ENCODE data around the gene EFCAB6. TPM values are rescaled to one million over a fixed set of nuclear protein-coding genes. Genes with fewer than 3 reads are reported as not detected.

EFCAB6 gene
- total RNA-seq, 2 experiments from 2014 or later, result 0.26 to 0.39 TPM

GRCh38 chr22:43777286-43777685 is 34.8 kb downstream of the EFCAB6 start:
- Mint-ChIP-seq H3K36me3 (ENCODE audit: low read depth) (no peaks in the 10 kb centered on the region), H3K27me3 (ENCODE audit: low read depth) (no peaks in the 10 kb centered on the region), H3K27ac (no peak overlapping the region), H3K9me3 (ENCODE audit: insufficient read depth) (no peaks in the 10 kb centered on the region), H3K4me3 (no peak overlapping the region), H3K4me1 (ENCODE audit: low read depth) (no peaks in the 10 kb centered on the region)
- ChIA-PET POLR2A (no interaction called here), CTCF (no interaction called here)
- ATAC-seq, result no peak
- DNase-seq, result no peak

- Mint-ChIP-seq H3K36me3 (ENCODE audit: low read depth) (no peaks in the 10 kb centered on the region), H3K4me3 (no peak overlapping the region), H3K27ac (no peak overlapping the region), H3K9me3 (ENCODE audit: insufficient read depth) (no peaks in the 10 kb centered on the region), H3K27me3 (ENCODE audit: low read depth) (no peaks in the 10 kb centered on the region), H3K4me1 (ENCODE audit: low read depth) (no peaks in the 10 kb centered on the region)
- no peak for DNase-seq
- no peak for ATAC-seq
- POLR2A ChIA-PET, result no interaction called here
- CTCF ChIA-PET, result no interaction called here
Observed at GRCh38 chr22:43776081-43776670, 35.9 kb downstream of the EFCAB6 start.

- H3K4me3 Mint-ChIP-seq, result no peak overlapping the region
- CTCF ChIA-PET, result no interaction called here
Observed at GRCh38 chr22:43774318-43774915, 37.7 kb downstream of the EFCAB6 start.

GRCh38 chr22:43772831-43773230 is 39.3 kb downstream of the EFCAB6 start:
- Mint-ChIP-seq H3K9me3 (ENCODE audit: insufficient read depth) (no peaks in the 10 kb centered on the region), H3K36me3 (ENCODE audit: low read depth) (no peaks in the 10 kb centered on the region), H3K27ac (no peak overlapping the region), H3K27me3 (ENCODE audit: low read depth) (peaks cover 2% of the 10 kb centered on the region), H3K4me1 (ENCODE audit: low read depth) (no peaks in the 10 kb centered on the region), H3K4me3 (no peak overlapping the region)
- no peak for DNase-seq
- ChIA-PET CTCF (no interaction called here), POLR2A (no interaction called here)
- ATAC-seq, result no peak

More at GRCh38 chr22:43774318-43774915, 37.7 kb downstream of the EFCAB6 start:
- Mint-ChIP-seq H3K4me1 (ENCODE audit: low read depth) (no peaks in the 10 kb centered on the region), H3K36me3 (ENCODE audit: low read depth) (no peaks in the 10 kb centered on the region), H3K27ac (no peak overlapping the region), H3K9me3 (ENCODE audit: insufficient read depth) (no peaks in the 10 kb centered on the region), H3K27me3 (ENCODE audit: low read depth) (no peaks in the 10 kb centered on the region)
- POLR2A ChIA-PET, result no interaction called here
- ATAC-seq (no peak), DNase-seq (no peak)

- H3K27ac Mint-ChIP-seq, result no peak overlapping the region
- H3K4me3 Mint-ChIP-seq, result no peak overlapping the region
- DNase-seq (no peak), ATAC-seq (no peak)
- H3K36me3 Mint-ChIP-seq (ENCODE audit: low read depth), result no peaks in the 10 kb centered on the region
- peaks cover 18% of the 10 kb centered on the region for H3K27me3 Mint-ChIP-seq (ENCODE audit: low read depth)
- H3K9me3 Mint-ChIP-seq (ENCODE audit: insufficient read depth), result no peaks in the 10 kb centered on the region
- POLR2A ChIA-PET, result no interaction called here
- H3K4me1 Mint-ChIP-seq (ENCODE audit: low read depth), result no peaks in the 10 kb centered on the region
- CTCF ChIA-PET, result no interaction called here
Observed at GRCh38 chr22:43755452-43755851, 56.7 kb downstream of the EFCAB6 start.

- H3K27ac Mint-ChIP-seq, result no peak overlapping the region
- DNase-seq (no peak), ATAC-seq (no peak)
- CTCF ChIA-PET, result no interaction called here
- H3K36me3 Mint-ChIP-seq (ENCODE audit: low read depth), result no peaks in the 10 kb centered on the region
- H3K4me3 Mint-ChIP-seq, result no peak overlapping the region
- peaks cover 20% of the 10 kb centered on the region for H3K27me3 Mint-ChIP-seq (ENCODE audit: low read depth)
- H3K4me1 Mint-ChIP-seq (ENCODE audit: low read depth), result no peaks in the 10 kb centered on the region
- no peaks in the 10 kb centered on the region for H3K9me3 Mint-ChIP-seq (ENCODE audit: insufficient read depth)
- POLR2A ChIA-PET, result no interaction called here
Observed at GRCh38 chr22:43755011-43755410, 57.1 kb downstream of the EFCAB6 start.

- ChIA-PET POLR2A (no interaction called here), CTCF (no interaction called here)
- Mint-ChIP-seq H3K4me3 (no peak overlapping the region), H3K27me3 (ENCODE audit: low read depth) (peaks cover 19% of the 10 kb centered on the region), H3K4me1 (ENCODE audit: low read depth) (no peaks in the 10 kb centered on the region), H3K36me3 (ENCODE audit: low read depth) (no peaks in the 10 kb centered on the region), H3K27ac (no peak overlapping the region), H3K9me3 (ENCODE audit: insufficient read depth) (no peaks in the 10 kb centered on the region)
- DNase-seq, result no peak
- no peak for ATAC-seq
Observed at GRCh38 chr22:43754176-43754575, 57.9 kb downstream of the EFCAB6 start.

DNA sequence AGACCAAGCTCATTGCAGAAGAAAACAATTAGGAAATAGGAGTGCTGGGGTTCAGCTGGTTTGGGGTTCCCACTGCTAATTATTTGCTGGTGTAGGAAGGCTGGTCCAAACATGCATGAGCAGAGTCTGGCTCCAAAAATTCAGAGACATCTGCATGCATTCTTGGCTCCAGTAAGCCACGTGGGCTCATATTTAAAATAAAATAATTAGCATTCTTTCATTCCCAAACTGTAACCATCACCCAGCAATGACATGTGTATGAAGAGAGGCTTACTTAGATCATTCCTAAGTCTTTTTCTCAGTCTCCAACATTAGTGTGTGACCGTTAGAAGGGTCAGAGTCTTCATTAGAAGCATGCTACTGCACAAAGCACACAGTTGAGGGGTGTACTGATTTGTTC is 58.4 kb downstream of the EFCAB6 start:
- CTCF ChIA-PET, result no interaction called here

GRCh38 chr22:43750751-43751150 is 61.4 kb downstream of the EFCAB6 start:
- H3K36me3 Mint-ChIP-seq (ENCODE audit: low read depth), result no peaks in the 10 kb centered on the region
- H3K27me3 Mint-ChIP-seq (ENCODE audit: low read depth), result peaks cover 12% of the 10 kb centered on the region
- ATAC-seq (no peak), DNase-seq (no peak)
- H3K4me1 Mint-ChIP-seq (ENCODE audit: low read depth), result no peaks in the 10 kb centered on the region
- H3K27ac Mint-ChIP-seq, result no peak overlapping the region
- no peak overlapping the region for H3K4me3 Mint-ChIP-seq
- no peaks in the 10 kb centered on the region for H3K9me3 Mint-ChIP-seq (ENCODE audit: insufficient read depth)
- ChIA-PET CTCF (no interaction called here), POLR2A (no interaction called here)

More for the DNA sequence above, 58.4 kb downstream of the EFCAB6 start:
- Mint-ChIP-seq H3K4me3 (no peak overlapping the region), H3K27ac (no peak overlapping the region), H3K4me1 (ENCODE audit: low read depth) (no peaks in the 10 kb centered on the region), H3K27me3 (ENCODE audit: low read depth) (peaks cover 19% of the 10 kb centered on the region), H3K36me3 (ENCODE audit: low read depth) (no peaks in the 10 kb centered on the region), H3K9me3 (ENCODE audit: insufficient read depth) (no peaks in the 10 kb centered on the region)
- no peak for DNase-seq
- POLR2A ChIA-PET, result no interaction called here
- ATAC-seq, result no peak

DNA sequence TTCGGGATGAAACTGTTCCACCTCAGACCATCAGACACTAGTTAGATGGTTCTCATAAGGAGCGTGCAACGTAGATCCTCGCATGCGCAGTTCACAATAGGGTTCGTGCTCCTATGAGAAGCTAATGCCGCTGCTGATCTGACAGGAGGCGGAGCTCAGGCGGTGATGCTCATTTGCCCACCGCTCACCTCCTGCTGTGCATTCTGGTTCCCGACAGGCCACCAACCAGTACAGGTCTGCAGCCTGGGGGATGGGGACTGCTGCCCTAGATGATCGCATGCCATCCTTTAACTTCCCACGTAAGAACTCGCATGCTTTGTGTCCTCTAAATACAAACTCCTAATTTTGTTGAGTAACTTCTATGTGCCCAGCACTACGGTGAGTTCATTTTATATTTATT is 62.6 kb downstream of the EFCAB6 start:
- H3K4me3 Mint-ChIP-seq, result no peak overlapping the region
- DNase-seq (no peak), ATAC-seq (no peak)
- H3K4me1 Mint-ChIP-seq (ENCODE audit: low read depth), result no peaks in the 10 kb centered on the region
- no peaks in the 10 kb centered on the region for H3K36me3 Mint-ChIP-seq (ENCODE audit: low read depth)
- H3K27me3 Mint-ChIP-seq (ENCODE audit: low read depth), result peaks cover 11% of the 10 kb centered on the region
- POLR2A ChIA-PET, result no interaction called here
- no peaks in the 10 kb centered on the region for H3K9me3 Mint-ChIP-seq (ENCODE audit: insufficient read depth)
- H3K27ac Mint-ChIP-seq, result no peak overlapping the region
- CTCF ChIA-PET, result no interaction called here

DNA sequence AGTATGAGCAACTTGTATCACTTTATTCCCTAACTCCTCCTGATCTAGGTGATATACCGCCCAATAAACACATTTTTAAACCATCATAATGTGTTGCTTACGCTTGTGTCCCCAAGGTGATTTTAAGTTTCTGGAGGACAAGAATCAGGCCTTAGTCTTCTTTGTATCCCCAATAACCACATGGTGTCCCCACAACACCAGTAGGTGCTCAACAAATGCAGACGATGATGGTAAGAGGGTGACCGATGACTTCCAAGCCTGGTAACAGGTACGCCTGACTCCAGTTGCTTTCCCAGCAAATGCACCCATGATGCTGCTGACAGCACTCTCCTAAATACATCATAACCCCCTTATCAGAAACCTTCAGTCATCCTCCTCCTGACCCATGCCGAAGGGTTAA is 64.2 kb downstream of the EFCAB6 start:
- H3K4me1 Mint-ChIP-seq (ENCODE audit: low read depth), result no peaks in the 10 kb centered on the region
- ChIA-PET CTCF (no interaction called here), POLR2A (no interaction called here)
- no peak overlapping the region for H3K27ac Mint-ChIP-seq
- no peak for DNase-seq
- H3K27me3 Mint-ChIP-seq (ENCODE audit: low read depth), result peaks cover 8% of the 10 kb centered on the region
- no peak for ATAC-seq
- no peak overlapping the region for H3K4me3 Mint-ChIP-seq
- H3K9me3 Mint-ChIP-seq (ENCODE audit: insufficient read depth), result no peaks in the 10 kb centered on the region
- no peaks in the 10 kb centered on the region for H3K36me3 Mint-ChIP-seq (ENCODE audit: low read depth)

GRCh38 chr22:43747058-43747457 is 65.0 kb downstream of the EFCAB6 start:
- no peak for DNase-seq
- no peaks in the 10 kb centered on the region for H3K4me1 Mint-ChIP-seq (ENCODE audit: low read depth)
- POLR2A ChIA-PET, result no interaction called here
- CTCF ChIA-PET, result no interaction called here
- no peak overlapping the region for H3K27ac Mint-ChIP-seq
- H3K36me3 Mint-ChIP-seq (ENCODE audit: low read depth), result no peaks in the 10 kb centered on the region
- no peak for ATAC-seq
- H3K27me3 Mint-ChIP-seq (ENCODE audit: low read depth), result peaks cover 8% of the 10 kb centered on the region
- no peaks in the 10 kb centered on the region for H3K9me3 Mint-ChIP-seq (ENCODE audit: insufficient read depth)
- H3K4me3 Mint-ChIP-seq, result no peak overlapping the region

DNA sequence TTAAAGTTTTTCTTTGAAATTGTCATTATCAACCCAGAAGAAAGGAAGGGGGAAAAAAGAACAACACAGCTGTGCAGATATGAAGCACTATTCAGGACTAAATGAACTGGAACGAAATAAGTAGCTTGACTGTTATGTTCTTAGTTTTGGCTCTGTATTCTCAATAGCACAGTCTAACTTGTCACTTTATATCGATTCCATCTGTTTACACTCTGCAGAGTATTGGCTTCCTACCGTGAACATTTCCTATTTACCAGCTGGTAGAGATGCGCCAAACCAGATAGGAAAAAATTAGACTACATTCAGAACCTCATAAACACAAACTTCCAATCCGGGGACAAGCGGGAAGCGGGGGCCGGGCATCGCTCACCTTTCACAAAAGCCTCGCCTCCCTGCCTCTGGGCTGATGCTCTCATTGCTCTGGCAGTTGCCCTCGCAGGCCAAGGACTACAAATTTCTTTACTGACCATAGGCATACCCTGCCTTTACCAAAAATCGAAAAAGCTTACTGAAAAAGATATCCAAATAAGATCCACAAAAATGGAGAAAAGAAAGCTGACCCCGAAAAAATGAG is 66.2 kb downstream of the EFCAB6 start:
- POLR2A ChIA-PET, result no interaction called here
- peaks cover 2% of the 10 kb centered on the region for H3K27me3 Mint-ChIP-seq (ENCODE audit: low read depth)
- ATAC-seq (no peak), DNase-seq (no peak)
- CTCF ChIA-PET, result interaction anchor here (1.5 kb wide), 1 partner anchor 139 kb away, joined by 4 read pairs; no protein-coding TSS in a partner anchor
- no peaks in the 10 kb centered on the region for H3K36me3 Mint-ChIP-seq (ENCODE audit: low read depth)
- no peaks in the 10 kb centered on the region for H3K4me1 Mint-ChIP-seq (ENCODE audit: low read depth)
- H3K9me3 Mint-ChIP-seq (ENCODE audit: insufficient read depth), result no peaks in the 10 kb centered on the region
- no peak overlapping the region for H3K4me3 Mint-ChIP-seq
- no peak overlapping the region for H3K27ac Mint-ChIP-seq
